IMR-90 (cell line): ENCODE data around the gene GNG7. TPM values are rescaled to one million over a fixed set of nuclear protein-coding genes. Genes with fewer than 3 reads are reported as not detected.

Experiments
- ATAC-seq: fragments of 200-7000 bp; cut with Tn5 transposase; 2 replicates; pipeline ENCODE4 v1.9.1; 2020; ENCODE audit warnings: low read depth, mild to moderate bottlenecking, moderate library complexity
- BruUV-seq: library from RNA; stranded (reverse); fragments of 400-500 nt; replicated peaks from 2 replicates; lab custom pipeline; 2021; lab: Mats Ljungman, UMichigan
- CTCF ChIA-PET: fragments of 300-600 bp; formaldehyde crosslinking; extraction: SDS; loops from one replicate; lab custom pipeline; 2021; ENCODE audit warnings: antibody characterized with exemption; lab: Yijun Ruan, JAX
- POLR2A ChIA-PET: fragments of 300-600 bp; sonication (Branson Sonifier 250); formaldehyde crosslinking; loops from one replicate; lab custom pipeline; 2022; ENCODE audit warnings: antibody characterized with exemption; ENCODE audit not compliant: unreplicated experiment; lab: Charles Lee
- DNase-seq: peaks from one replicate; pipeline ENCODE4 v3.0.0; 2013
- H2AFZ ChIP-seq: replicated peaks from 2 replicates; pipeline ENCODE3; 2013; ENCODE audit warnings: low read length, mild to moderate bottlenecking; ENCODE audit not compliant: poor library complexity
- H2AK5ac ChIP-seq: 2 replicates; pipeline ENCODE4 v1.6.1; 2013; ENCODE audit warnings: low read depth, low read length, inconsistent platforms
- H2AK9ac ChIP-seq: replicated peaks from 2 replicates; pipeline ENCODE3; 2013; ENCODE audit warnings: mild to moderate bottlenecking, low read depth, low read length, moderate library complexity; ENCODE audit not compliant: poor library complexity
- H2BK120ac ChIP-seq: 2 replicates; pipeline ENCODE4 v1.6.1; 2013; ENCODE audit warnings: low read depth, low read length, inconsistent platforms
- H2BK15ac ChIP-seq: 3 replicates; pipeline ENCODE4 v1.6.1; 2013; ENCODE audit warnings: low read depth, low read length, inconsistent platforms
- H2BK20ac ChIP-seq: 2 replicates; pipeline ENCODE4 v1.6.1; 2013; ENCODE audit warnings: low read depth, mild to moderate bottlenecking, inconsistent platforms, low read length, moderate library complexity
- H2BK5ac ChIP-seq: 2 replicates; pipeline ENCODE4 v1.6.1; 2013; ENCODE audit warnings: mild to moderate bottlenecking, low read depth, low read length, inconsistent platforms; ENCODE audit not compliant: poor library complexity, severe bottlenecking
- H3K14ac ChIP-seq: replicated peaks from 2 replicates; pipeline ENCODE4 v1.6.1; 2013; ENCODE audit warnings: low read depth, low read length, inconsistent platforms
- H3K18ac ChIP-seq: 2 replicates; pipeline ENCODE4 v1.6.1; 2013; ENCODE audit warnings: low read depth, low read length, control low read depth
- H3K23ac ChIP-seq: 2 replicates; pipeline ENCODE4 v1.6.1; 2013; ENCODE audit warnings: low read depth, low read length, inconsistent platforms
- H3K27ac ChIP-seq: 2 replicates; pipeline ENCODE4 v1.5.1; 2013; ENCODE audit warnings: mild to moderate bottlenecking, control low read depth, low read length; ENCODE audit not compliant: insufficient read depth
- H3K27me3 ChIP-seq: 2 replicates; pipeline ENCODE4 v1.6.1; 2013; ENCODE audit warnings: low read length; ENCODE audit not compliant: control insufficient read depth, insufficient read depth
- H3K36me3 ChIP-seq: 2 replicates; pipeline ENCODE4 v1.6.1; 2013; ENCODE audit warnings: low read length, mixed read lengths; ENCODE audit not compliant: control insufficient read depth, insufficient read depth
- H3K4ac ChIP-seq: 2 replicates; pipeline ENCODE4 v1.6.1; 2013; ENCODE audit warnings: low read depth, low read length, inconsistent platforms
- H3K4me1 ChIP-seq: 2 replicates; pipeline ENCODE4 v1.6.1; 2013; ENCODE audit warnings: low read length, mixed read lengths; ENCODE audit not compliant: control insufficient read depth, insufficient read depth
- H3K4me2 ChIP-seq: 2 replicates; pipeline ENCODE4 v1.6.1; 2013; ENCODE audit warnings: low read depth, mild to moderate bottlenecking, control low read depth, low read length, moderate library complexity
- H3K4me3 ChIP-seq: 2 replicates; pipeline ENCODE4 v1.5.1; 2013; ENCODE audit warnings: low read depth, mild to moderate bottlenecking, control low read depth, low read length, moderate library complexity; ENCODE audit not compliant: insufficient read depth
- H3K56ac ChIP-seq: 2 replicates; pipeline ENCODE4 v1.6.1; 2013; ENCODE audit warnings: low read length, inconsistent platforms; ENCODE audit not compliant: insufficient read depth; ENCODE audit errors: extremely low read depth
- H3K79me1 ChIP-seq, 2 experiments: 2 replicates each; pipeline ENCODE4 v1.6.1; 2013; ENCODE audit warnings: low read length in 2 of 2, inconsistent platforms in 1 of 2, low read depth in 1 of 2
- H3K9ac ChIP-seq: 2 replicates; pipeline ENCODE4 v1.6.1; 2013; ENCODE audit warnings: low read depth, low read length, control low read depth
- H3K9me1 ChIP-seq: 2 replicates; pipeline ENCODE4 v1.6.1; 2013; ENCODE audit warnings: low read length, inconsistent platforms; ENCODE audit not compliant: insufficient read depth
- H3K9me3 ChIP-seq: 2 replicates; pipeline ENCODE4 v1.6.1; 2013; ENCODE audit warnings: low read length; ENCODE audit not compliant: control insufficient read depth, insufficient read depth
- H4K20me1 ChIP-seq: 2 replicates; pipeline ENCODE4 v1.6.1; 2013; ENCODE audit warnings: low read length, inconsistent platforms; ENCODE audit not compliant: insufficient read depth
- H4K5ac ChIP-seq: 2 replicates; pipeline ENCODE4 v1.6.1; 2013; ENCODE audit warnings: mild to moderate bottlenecking, low read depth, low read length, control low read depth
- H4K8ac ChIP-seq, 2 experiments: 2 replicates each; pipeline ENCODE4 v1.6.1; 2013; ENCODE audit warnings: low read depth in 2 of 2, low read length in 2 of 2, control low read depth in 1 of 2, inconsistent platforms in 1 of 2
- H4K91ac ChIP-seq: 2 replicates; pipeline ENCODE4 v1.6.1; 2013; ENCODE audit warnings: low read depth, low read length, inconsistent platforms; ENCODE audit not compliant: insufficient read depth
- CEBPB ChIP-seq: IDR thresholded peaks from 2 replicates; pipeline ENCODE4 v1.6.1; 2012; ENCODE audit warnings: low read depth, low read length, improper control_type of control experiment
- FOS ChIP-seq: fragments of 150-350 bp; IDR thresholded peaks from 2 replicates; pipeline ENCODE4 v1.6.1; 2016; ENCODE audit warnings: low read depth, low read length
- MAFK ChIP-seq: IDR thresholded peaks from 2 replicates; pipeline ENCODE4 v1.6.1; 2012; ENCODE audit warnings: low read depth, low read length, improper control_type of control experiment
- MAZ ChIP-seq: IDR thresholded peaks from 2 replicates; pipeline ENCODE4 v1.6.1; 2012; ENCODE audit warnings: low read depth, mild to moderate bottlenecking, low read length, improper control_type of control experiment, moderate library complexity, borderline replicate concordance
- SMC3 ChIP-seq: fragments of 150-350 bp; IDR thresholded peaks from 2 replicates; pipeline ENCODE4 v1.6.1; 2016; ENCODE audit warnings: low read depth, mild to moderate bottlenecking, antibody characterized with exemption, low read length, moderate library complexity
- USF2 ChIP-seq: fragments of 150-350 bp; IDR thresholded peaks from 2 replicates; pipeline ENCODE4 v1.6.1; 2017; ENCODE audit warnings: mild to moderate bottlenecking, antibody characterized with exemption, low read length, low read depth
- WGBS, 2 experiments: methylation state at CpG; one replicate each; pipeline versions ENCODE4 v1.1.5 to v1.1.7; 2013; ENCODE audit warnings: missing lambda C conversion rate in 2 of 2; ENCODE audit not compliant: insufficient read length in 1 of 2; ENCODE audit errors: extremely low coverage in 2 of 2; 5-methylcytosine and 5-hydroxymethylcytosine counted together
- dilution Hi-C: fragments of 300-500 bp; cut with HindIII; formaldehyde crosslinking; loops from one replicate; pipeline ENCODE4 v1.14.3; 2018; ENCODE audit warnings: low sequenced_read_pairs; ENCODE audit not compliant: unreplicated experiment
- in situ Hi-C: fragments of 300-500 bp; cut with MboI; formaldehyde crosslinking; loops from 3 replicates; pipeline ENCODE4 v1.14.3; 2019; ENCODE audit warnings: low sequenced_read_pairs, inconsistent platforms, mixed read lengths
- intact Hi-C: fragments of 100-400 bp; cut with micrococcal nuclease; formaldehyde crosslinking; loops from 2 replicates; pipeline ENCODE4 v1.10.0; 2022
- polyA plus RNA-seq, 3 experiments: library from polyadenylated mRNA; depleted of rRNA; stranded (reverse); fragments of >200 nt; gene quantifications; 2 replicates each; pipeline ENCODE4 v1.2.3, GENCODE V29; 2012; ENCODE audit warnings: low replicate concordance in 1 of 3
- total RNA-seq: library from RNA; depleted of rRNA; stranded (reverse); fragments of >200 nt; gene quantifications from 2 replicates; pipeline ENCODE4 v1.2.3, GENCODE V29; 2012

The GNG7 gene
- total and polyA plus RNA-seq, 2 of the 4 experiments (the other 2 are of a cell fraction): under 0.01 to 0.21 TPM

DNA sequence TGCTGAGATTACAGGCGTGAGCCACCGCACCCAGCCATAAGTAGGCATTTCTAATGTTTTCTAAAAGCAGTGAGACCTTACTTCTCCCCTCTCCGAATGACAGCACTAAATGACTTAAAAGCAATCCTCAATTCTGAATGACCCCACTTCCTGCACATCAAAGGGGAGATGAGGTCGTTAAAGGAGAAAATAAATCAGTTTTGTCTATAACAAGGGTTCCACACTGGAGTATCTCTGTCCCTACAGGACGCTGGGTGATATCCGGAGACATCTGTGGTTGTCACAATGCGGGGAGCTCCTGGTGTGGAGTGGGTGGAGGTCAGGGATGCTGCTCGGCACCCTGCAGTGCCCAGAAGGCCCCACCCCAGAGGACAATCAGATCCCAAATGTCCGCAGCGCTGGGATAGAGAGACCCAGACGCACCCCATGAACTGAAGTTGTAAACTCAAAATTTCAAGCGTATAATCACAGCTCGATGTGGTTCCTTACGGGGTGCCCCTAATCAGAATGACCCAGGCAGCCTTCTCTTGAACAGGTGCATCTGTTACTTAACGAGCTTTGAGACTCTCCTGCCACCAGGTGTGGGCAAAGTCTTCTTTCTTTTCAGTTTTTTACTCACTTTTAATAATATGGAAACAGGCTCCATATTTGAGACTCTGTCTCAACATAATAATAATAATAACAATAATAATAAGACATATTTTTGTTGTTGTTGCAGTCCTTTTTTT lies 2.9 kb downstream of the GNG7 start:
- no peak overlapping the region for H3K9ac ChIP-seq
- in situ Hi-C loops: no loop called here
- DNase-seq (no peak), ATAC-seq (no peak)
- no peak overlapping the region for H3K4ac ChIP-seq
- CTCF ChIA-PET: no interaction called here
- TF ChIP-seq CEBPB: no peak
- no peak for TF ChIP-seq MAZ
- TF ChIP-seq SMC3: no peak
- TF ChIP-seq USF2: no peak
- TF ChIP-seq MAFK: no peak
- TF ChIP-seq FOS: no peak
- no peaks in the 10 kb centered on the region; the same call in none of the 2 replicates for H4K20me1 ChIP-seq
- no peak overlapping the region for H2AK9ac ChIP-seq
- peaks cover 51% of the 10 kb centered on the region for H3K27me3 ChIP-seq
- H2AFZ ChIP-seq: no peak overlapping the region
- H3K56ac ChIP-seq: no peak overlapping the region
- no peak overlapping the region for H2AK5ac ChIP-seq
- no peaks in the 10 kb centered on the region for H3K9me1 ChIP-seq
- dilution Hi-C loops: no loop called here
- H3K14ac ChIP-seq: no peak overlapping the region
- no peaks in the 10 kb centered on the region for H3K9me3 ChIP-seq
- H3K4me3 ChIP-seq: no peak overlapping the region
- intact Hi-C loops: no loop called here
- WGBS, 2 experiments: 75% methylated on average over 6 of the region's 15 CpGs; no CpG with 5 or more reads in 1 of the 2 experiments
- POLR2A ChIA-PET: no interaction called here
- BruUV-seq: no TSS peak
- no peak overlapping the region for H3K18ac ChIP-seq
- H2BK120ac ChIP-seq: no peak overlapping the region
- H3K79me1 ChIP-seq: no peaks in the 10 kb centered on the region
- no peaks in the 10 kb centered on the region for H3K4me1 ChIP-seq
- H3K27ac ChIP-seq: no peak overlapping the region
- no peak overlapping the region for H3K4me2 ChIP-seq
- H2BK15ac ChIP-seq: no peak overlapping the region
- no peak overlapping the region for H3K23ac ChIP-seq
- no peak overlapping the region for H2BK20ac ChIP-seq
- no peaks in the 10 kb centered on the region for H3K36me3 ChIP-seq
- no peak overlapping the region for H2BK5ac ChIP-seq
- no peak overlapping the region for H4K5ac ChIP-seq
- no peak overlapping the region for H4K8ac ChIP-seq
- H4K91ac ChIP-seq: no peak overlapping the region
